HEK293T (cell line): Measurements from ENCODE around the gene PTP4A2.

Experiments
- CTCF ChIA-PET: fragments of 350-600 bp; formaldehyde crosslinking; extraction: SDS; loops from one replicate; lab custom pipeline; 2021; ENCODE audit warnings: antibody characterized with exemption, inconsistent platforms; lab: Yijun Ruan, JAX
- POLR2A ChIA-PET: fragments of 350-600 bp; formaldehyde crosslinking; extraction: SDS; loops from one replicate; lab custom pipeline; 2020; ENCODE audit warnings: antibody characterized with exemption, inconsistent platforms; lab: Yijun Ruan, JAX
- DNase-seq: peaks from one replicate; pipeline ENCODE4 v3.0.0; 2012; ENCODE audit warnings: mixed read lengths; ENCODE audit errors: extremely low spot score
- ARNT ChIP-seq: fragments of 450-650 bp; IDR thresholded peaks from 2 replicates; pipeline ENCODE4 v1.6.1; 2017; ENCODE audit warnings: mild to moderate bottlenecking
- BHLHE40 ChIP-seq: fragments of 450-650 bp; IDR thresholded peaks from 2 replicates; pipeline ENCODE4 v1.6.1; 2016; ENCODE audit warnings: mild to moderate bottlenecking, moderate library complexity, borderline replicate concordance
- CTBP1 ChIP-seq: fragments of 450-650 bp; IDR thresholded peaks from 2 replicates; pipeline ENCODE4 v1.6.1; 2016; ENCODE audit warnings: borderline replicate concordance
- ELF4 ChIP-seq: fragments of 450-650 bp; IDR thresholded peaks from 2 replicates; pipeline ENCODE4 v1.6.1; 2017; ENCODE audit warnings: antibody characterized with exemption
- FOXA1 ChIP-seq: fragments of 450-650 bp; IDR thresholded peaks from 2 replicates; pipeline ENCODE4 v1.6.1; 2016; ENCODE audit warnings: mild to moderate bottlenecking
- FOXK2 ChIP-seq: fragments of 450-650 bp; IDR thresholded peaks from 2 replicates; pipeline ENCODE4 v1.6.1; 2016; ENCODE audit warnings: mild to moderate bottlenecking
- FOXM1 ChIP-seq: fragments of 450-650 bp; IDR thresholded peaks from 2 replicates; pipeline ENCODE4 v1.6.1; 2017; ENCODE audit warnings: mild to moderate bottlenecking, borderline replicate concordance
- HDGF ChIP-seq: fragments of 450-650 bp; IDR thresholded peaks from 2 replicates; pipeline ENCODE4 v1.6.1; 2017; ENCODE audit warnings: antibody characterized with exemption, borderline replicate concordance
- L3MBTL2 ChIP-seq: fragments of 450-650 bp; conservative IDR thresholded peaks from 2 replicates; pipeline ENCODE4 v1.6.1; 2016; ENCODE audit warnings: mild to moderate bottlenecking
- LEF1 ChIP-seq: fragments of 450-650 bp; IDR thresholded peaks from 2 replicates; pipeline ENCODE4 v1.6.1; 2017; ENCODE audit warnings: mild to moderate bottlenecking, borderline replicate concordance
- NFRKB ChIP-seq: fragments of 450-650 bp; IDR thresholded peaks from 2 replicates; pipeline ENCODE4 v1.6.1; 2016; ENCODE audit warnings: mild to moderate bottlenecking, moderate library complexity
- TARDBP ChIP-seq: fragments of 450-650 bp; IDR thresholded peaks from 2 replicates; pipeline ENCODE4 v1.6.1; 2016
- ZNF384 ChIP-seq: fragments of 450-650 bp; IDR thresholded peaks from 2 replicates; pipeline ENCODE4 v1.6.1; 2016
- TF ChIP-seq, protein P1 (sequence below): fragments of 450-650 bp; IDR thresholded peaks from 2 replicates; pipeline ENCODE4 v1.6.1; 2016

The PTP4A2 gene

GRCh38 chr1:31872658-31873636 lies 65.2 kb downstream of the PTP4A2 start:
- no peak for TF ChIP-seq ZNF384
- TF ChIP-seq HDGF: no peak
- no peak for TF ChIP-seq ARNT
- TF ChIP-seq CTBP1: no peak
- TF ChIP-seq FOXK2: no peak
- TF ChIP-seq LEF1: no peak
- no peak for TF ChIP-seq NFRKB
- no peak for TF ChIP-seq FOXM1
- TF ChIP-seq ELF4: no peak
- POLR2A ChIA-PET: no interaction called here
- no peak for DNase-seq
- CTCF ChIA-PET: interaction anchor here (1.1 kb wide), 1 partner anchor 91 kb away, joined by 3 read pairs; no protein-coding TSS in a partner anchor

DNA sequence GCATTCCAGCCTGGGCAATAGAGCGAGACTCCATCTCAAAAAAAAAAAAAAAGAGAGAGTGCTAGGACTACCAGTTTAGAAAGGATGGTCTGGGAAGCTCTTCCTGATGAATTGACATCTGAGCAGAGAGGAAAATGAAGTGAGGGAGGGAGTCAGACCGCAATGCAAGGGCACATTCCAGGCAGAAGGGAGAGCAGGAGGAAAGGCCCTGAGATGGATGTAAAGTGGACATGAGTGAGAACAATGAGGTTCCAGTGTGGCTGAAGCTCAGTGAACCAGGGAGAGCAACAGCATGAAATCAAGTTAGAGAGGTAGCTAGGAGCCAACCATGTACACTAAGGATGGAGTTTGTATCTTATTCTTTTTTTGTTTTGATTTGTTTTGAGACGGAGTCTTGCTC lies 66.5 kb downstream of the PTP4A2 start:
- ChIA-PET POLR2A (no interaction called here), CTCF (interaction anchor here (0.8 kb wide), 1 partner anchor 8 kb away, joined by 3 read pairs; no protein-coding TSS in a partner anchor)

GRCh38 chr1:31870086-31870736 lies 68.0 kb downstream of the PTP4A2 start:
- ChIA-PET POLR2A (no interaction called here), CTCF (interaction anchor here (0.6 to 1.2 kb wide), 2 partner anchors 13 to 68 kb away, joined by 3 to 4 read pairs; partner anchors contain the start of gene PTP4A2)
- no peak for TF ChIP-seq L3MBTL2
- no peak for TF ChIP-seq HDGF
- no peak for TF ChIP-seq TARDBP
- TF ChIP-seq, protein P1, sequence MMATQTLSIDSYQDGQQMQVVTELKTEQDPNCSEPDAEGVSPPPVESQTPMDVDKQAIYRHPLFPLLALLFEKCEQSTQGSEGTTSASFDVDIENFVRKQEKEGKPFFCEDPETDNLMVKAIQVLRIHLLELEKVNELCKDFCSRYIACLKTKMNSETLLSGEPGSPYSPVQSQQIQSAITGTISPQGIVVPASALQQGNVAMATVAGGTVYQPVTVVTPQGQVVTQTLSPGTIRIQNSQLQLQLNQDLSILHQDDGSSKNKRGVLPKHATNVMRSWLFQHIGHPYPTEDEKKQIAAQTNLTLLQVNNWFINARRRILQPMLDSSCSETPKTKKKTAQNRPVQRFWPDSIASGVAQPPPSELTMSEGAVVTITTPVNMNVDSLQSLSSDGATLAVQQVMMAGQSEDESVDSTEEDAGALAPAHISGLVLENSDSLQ: no peak
- TF ChIP-seq BHLHE40: no peak
- DNase-seq: no peak

More for the DNA sequence above, 66.5 kb downstream of the PTP4A2 start:
- no peak for DNase-seq
- no peak for TF ChIP-seq NFRKB
- no peak for TF ChIP-seq LEF1
- TF ChIP-seq ZNF384: no peak
- TF ChIP-seq ELF4: no peak
- TF ChIP-seq, protein P1: no peak
- TF ChIP-seq TARDBP: no peak
- no peak for TF ChIP-seq ARNT
- TF ChIP-seq FOXM1: no peak
- TF ChIP-seq BHLHE40: no peak
- no peak for TF ChIP-seq L3MBTL2
- TF ChIP-seq FOXK2: no peak
- no peak for TF ChIP-seq HDGF

- TF ChIP-seq FOXK2 (no peak), ARNT (no peak), BHLHE40 (no peak), ELF4 (no peak), LEF1 (no peak)
- TF ChIP-seq, protein P1: no peak
- CTCF ChIA-PET: no interaction called here
- DNase-seq: no peak
- POLR2A ChIA-PET: no interaction called here
These were observed 68.7 kb downstream of the PTP4A2 start for GRCh38 chr1:31869449-31869848.

DNA sequence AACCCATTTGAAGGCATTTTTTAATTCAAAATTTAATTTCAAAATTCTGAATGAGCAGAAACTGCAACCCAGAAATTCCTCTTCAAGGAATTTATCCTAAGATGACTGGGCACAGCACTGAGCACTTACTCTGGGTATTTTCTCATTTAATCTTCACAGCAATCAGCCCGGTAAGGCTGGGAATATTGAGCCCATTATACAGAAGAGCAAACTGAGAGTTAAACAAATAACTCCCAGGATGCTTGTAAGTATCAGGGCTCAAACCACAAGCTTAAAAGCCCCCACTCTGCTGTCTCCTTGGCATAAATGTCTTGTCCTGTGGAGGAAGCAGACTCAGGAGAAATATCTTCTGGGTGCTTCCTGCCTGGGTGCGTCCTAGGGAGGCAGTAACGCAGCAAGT lies 69.3 kb downstream of the PTP4A2 start:
- TF ChIP-seq HDGF: no peak
- no peak for TF ChIP-seq TARDBP
- ChIA-PET CTCF (no interaction called here), POLR2A (no interaction called here)
- no peak for DNase-seq

DNA sequence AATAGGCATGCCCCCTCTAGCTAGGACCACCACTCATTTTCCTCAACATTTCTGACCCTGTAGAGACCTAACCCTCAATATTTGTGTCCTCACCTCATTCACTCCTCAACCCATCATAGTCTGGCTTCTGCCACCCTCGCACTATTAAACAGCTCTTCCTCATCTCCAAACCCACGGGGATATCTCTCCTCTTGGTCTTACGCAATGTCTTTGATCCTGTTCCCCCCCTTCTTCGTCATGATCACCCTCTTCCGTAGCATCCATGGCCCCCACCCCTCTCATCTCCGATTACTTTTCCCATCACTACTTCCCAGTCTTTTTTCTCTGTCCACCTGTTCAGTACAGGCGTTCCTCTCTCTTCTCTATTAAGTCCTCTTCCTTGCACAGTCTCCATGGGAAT lies 70.6 kb downstream of the PTP4A2 start:
- TF ChIP-seq TARDBP (no peak), NFRKB (no peak), ZNF384 (no peak), FOXA1 (no peak)
- ChIA-PET POLR2A (no interaction called here), CTCF (no interaction called here)
- DNase-seq: no peak
